MV-4-11 (cell line): Measurements from ENCODE around the gene SLIT1.
"Not testable (repeated sequence)": the region's sequence is repeated elsewhere in the genome, so short reads cannot be mapped to it uniquely, and the experiment has no call there.

ENCODE experiments used
- DNase-seq: peaks from one replicate; lab custom pipeline; 2025; lab: John Stamatoyannopoulos, UW

SLIT1 gene

GRCh38 chr10:97042716-97043562, 142.8 kb downstream of the SLIT1 start:
- no peak for DNase-seq

GRCh38 chr10:97042081-97042480, 143.7 kb downstream of the SLIT1 start:
- no peak for DNase-seq

- no peak for DNase-seq
These were observed 145.1 kb downstream of the SLIT1 start for GRCh38 chr10:97040706-97041105.

GRCh38 chr10:97040248-97040584, 145.5 kb downstream of the SLIT1 start:
- no peak for DNase-seq

- no peak for DNase-seq
These were observed 146.1 kb downstream of the SLIT1 start for GRCh38 chr10:97039538-97040247.

- no peak for DNase-seq
These were observed 147.1 kb downstream of the SLIT1 start for GRCh38 chr10:97038688-97039087.

- DNase-seq, result peak; percentile 86
These were observed 148.1 kb downstream of the SLIT1 start for GRCh38 chr10:97037365-97038361.

GRCh38 chr10:97034958-97035769, 150.6 kb downstream of the SLIT1 start:
- no peak for DNase-seq

- no peak for DNase-seq
These were observed 151.5 kb downstream of the SLIT1 start for GRCh38 chr10:97034301-97034700.

GRCh38 chr10:97033841-97034240, 151.9 kb downstream of the SLIT1 start:
- not testable (repeated sequence) for DNase-seq

GRCh38 chr10:97032624-97033023, 153.1 kb downstream of the SLIT1 start:
- no peak for DNase-seq

- DNase-seq, result no peak
These were observed 154.3 kb downstream of the SLIT1 start for GRCh38 chr10:97031459-97031858.

GRCh38 chr10:97030894-97031293, 154.9 kb downstream of the SLIT1 start:
- DNase-seq, result no peak

GRCh38 chr10:97029271-97029670, 156.5 kb downstream of the SLIT1 start:
- no peak for DNase-seq

- no peak for DNase-seq
These were observed 157.0 kb downstream of the SLIT1 start for GRCh38 chr10:97028832-97029178.

- no peak for DNase-seq
These were observed 157.5 kb downstream of the SLIT1 start for GRCh38 chr10:97028126-97028831.

- peak; percentile 53 for DNase-seq
These were observed 160.0 kb downstream of the SLIT1 start for GRCh38 chr10:97025613-97026242.

- DNase-seq, result no peak
These were observed 161.3 kb downstream of the SLIT1 start for GRCh38 chr10:97024168-97025073.
